Activated effector memory CD4-positive, alpha-beta T cell treated with anti-CD3 and anti-CD28 coated beads, Interleukin-2, amount 50 U/mL, for 16 hours (primary cell): ENCODE measurements around the gene OR5H6.
"Not testable (repeated sequence)": the region's sequence is repeated elsewhere in the genome, so short reads cannot be mapped to it uniquely, and the experiment has no call there.

ENCODE experiments used
- DNase-seq: peaks from one replicate; pipeline ENCODE4 v3.0.0-alpha.2; 2020

The OR5H6 gene

GRCh38 chr3:98263944-98264343, at the start of gene OR5H6:
TSS of gene OR5H6 (plus strand) at chr3:98264244. CDS start at chr3:98264333, 89 bp downstream.
- DNase-seq = no peak

- no peak for DNase-seq
These were observed 49.0 kb upstream of the OR5H6 start for GRCh38 chr3:98215051-98215450.

GRCh38 chr3:98223907-98224672, 40.0 kb upstream of the OR5H6 start:
- no peak for DNase-seq

GRCh38 chr3:98232489-98232888, 31.6 kb upstream of the OR5H6 start:
- no peak for DNase-seq

GRCh38 chr3:98233468-98233867, 30.6 kb upstream of the OR5H6 start:
- no peak for DNase-seq

GRCh38 chr3:98240131-98240530, 23.9 kb upstream of the OR5H6 start:
- DNase-seq = no peak

- no peak for DNase-seq
These were observed 21.9 kb upstream of the OR5H6 start for GRCh38 chr3:98242155-98242554.

- no peak for DNase-seq
These were observed 20.2 kb upstream of the OR5H6 start for GRCh38 chr3:98243843-98244242.

GRCh38 chr3:98246142-98246541, 17.9 kb upstream of the OR5H6 start:
- DNase-seq = peak; percentile 58

- not testable (repeated sequence) for DNase-seq
These were observed 8.0 kb upstream of the OR5H6 start for GRCh38 chr3:98256026-98256425.

GRCh38 chr3:98259707-98260106, 4.3 kb upstream of the OR5H6 start:
- no peak for DNase-seq

- no peak for DNase-seq
These were observed 2.0 kb upstream of the OR5H6 start for GRCh38 chr3:98262046-98262445.

- no peak for DNase-seq
These were observed 5.8 kb downstream of the OR5H6 start for GRCh38 chr3:98269846-98270245.

GRCh38 chr3:98272126-98272525, 8.1 kb downstream of the OR5H6 start:
- DNase-seq = no peak

- DNase-seq = no peak
These were observed 10.9 kb downstream of the OR5H6 start for GRCh38 chr3:98274914-98275313.

- no peak for DNase-seq
These were observed 18.2 kb downstream of the OR5H6 start, which contains the start of gene OR5H2 for GRCh38 chr3:98282205-98282604. TSS of gene OR5H2 (plus strand) at chr3:98282505. CDS start at chr3:98282903, 398 bp downstream.

GRCh38 chr3:98290916-98291315, 26.9 kb downstream of the OR5H6 start:
- DNase-seq = no peak

- no peak for DNase-seq
These were observed 27.4 kb downstream of the OR5H6 start for GRCh38 chr3:98291332-98291957.
